H1 (cell line): ENCODE results near the gene KRTAP10-4. TPM values are rescaled to one million over a fixed set of nuclear protein-coding genes. Genes with fewer than 3 reads are reported as not detected.

Experiments used
- CTCF ChIA-PET: fragments of 300-600 bp; sonication (Branson Sonifier 250); formaldehyde crosslinking; loops from one replicate; lab custom pipeline; 2021; ENCODE audit not compliant: partially characterized antibody; lab: Charles Lee
- POLR2A ChIA-PET: fragments of 300-600 bp; sonication (Branson Sonifier 250); formaldehyde crosslinking; loops from one replicate; lab custom pipeline; 2021; ENCODE audit warnings: inconsistent platforms; ENCODE audit not compliant: partially characterized antibody; lab: Charles Lee
- DNase-seq, 2 experiments: peaks; one replicate each; pipeline versions ENCODE4 v3.0.0 to v3.0.0-alpha.2; 2010 to 2022; ENCODE audit warnings: low spot score in 2 of 2, low read depth in 1 of 2, mixed read lengths in 1 of 2
- FAIRE-seq: peaks from 2 replicates; lab custom pipeline; 2011; peaks lifted over from hg19 to GRCh38; lab: Jason Lieb, UNC
- H2AFZ ChIP-seq: 2 replicates; pipeline ENCODE4 v1.8.1; 2012; ENCODE audit warnings: low read length, inconsistent platforms
- H2AK5ac ChIP-seq: 2 replicates; pipeline ENCODE4 v1.6.1; 2013; ENCODE audit warnings: low read depth, low read length
- H2BK120ac ChIP-seq: replicated peaks from 2 replicates; pipeline ENCODE3; 2013; ENCODE audit warnings: low read depth, low read length, inconsistent platforms
- H2BK12ac ChIP-seq: 2 replicates; pipeline ENCODE4 v1.6.1; 2013; ENCODE audit warnings: low read depth, low read length
- H2BK15ac ChIP-seq: 2 replicates; pipeline ENCODE4 v1.6.1; 2013; ENCODE audit warnings: low read length
- H2BK20ac ChIP-seq: 2 replicates; pipeline ENCODE4 v1.6.1; 2013; ENCODE audit warnings: low read length
- H2BK5ac ChIP-seq: 2 replicates; pipeline ENCODE4 v1.6.1; 2013; ENCODE audit warnings: low read depth, low read length
- H3K14ac ChIP-seq: 2 replicates; pipeline ENCODE4 v1.6.1; 2013; ENCODE audit warnings: inconsistent platforms; ENCODE audit not compliant: insufficient read length
- H3K18ac ChIP-seq: 2 replicates; pipeline ENCODE4 v1.6.1; 2013; ENCODE audit warnings: low read length; ENCODE audit errors: extremely low read depth
- H3K23ac ChIP-seq: 2 replicates; pipeline ENCODE4 v1.6.1; 2013; ENCODE audit warnings: inconsistent platforms; ENCODE audit not compliant: insufficient read length
- H3K23me2 ChIP-seq: 2 replicates; pipeline ENCODE4 v1.6.1; 2013; ENCODE audit warnings: low read depth, low read length
- H3K27ac ChIP-seq: 2 replicates; pipeline ENCODE4 v1.6.1; 2011; ENCODE audit warnings: low read depth, low read length, inconsistent platforms
- H3K27me3 ChIP-seq, 4 experiments: replicated peaks in 1 of 4; 1 replicate in 1 of 4; 2 replicates in 3 of 4; pipeline versions ENCODE4 v1.6.1 to v1.8.1; 2011 to 2013; ENCODE audit warnings: low read length in 3 of 4, mild to moderate bottlenecking in 3 of 4, inconsistent platforms in 2 of 4, mixed read lengths in 2 of 4, moderate library complexity in 1 of 4; ENCODE audit not compliant: control insufficient read depth in 3 of 4, insufficient read depth in 3 of 4; ENCODE audit errors: extremely low read depth in 1 of 4
- H3K36me3 ChIP-seq, 4 experiments: 2 replicates each; pipeline versions ENCODE4 v1.6.1 to v1.8.1; 2011 to 2013; ENCODE audit warnings: mild to moderate bottlenecking in 4 of 4, low read length in 3 of 4, moderate library complexity in 2 of 4, control low read depth in 1 of 4, inconsistent platforms in 1 of 4; ENCODE audit not compliant: insufficient read depth in 4 of 4, control insufficient read depth in 2 of 4
- H3K4ac ChIP-seq: replicated peaks from 2 replicates; pipeline ENCODE3; 2013; ENCODE audit warnings: low read length, low read depth, mixed read lengths, inconsistent platforms; ENCODE audit not compliant: insufficient read length
- H3K4me1 ChIP-seq, 4 experiments: replicated peaks in 1 of 4; 1 replicate in 1 of 4; 2 replicates in 3 of 4; pipeline versions ENCODE4 v1.6.1 to v1.8.1; 2011 to 2013; ENCODE audit warnings: low read length in 3 of 4, inconsistent platforms in 2 of 4, mixed read lengths in 1 of 4; ENCODE audit not compliant: insufficient read depth in 4 of 4, control insufficient read depth in 3 of 4
- H3K4me2 ChIP-seq, 2 experiments: 2 replicates each; pipeline versions ENCODE4 v1.6.1 to v1.8.1; 2011 to 2013; ENCODE audit warnings: low read depth in 2 of 2, low read length in 2 of 2, control low read depth in 1 of 2, inconsistent platforms in 1 of 2, mild to moderate bottlenecking in 1 of 2; ENCODE audit not compliant: insufficient read depth in 1 of 2
- H3K4me3 ChIP-seq, 4 experiments: fragments of 200-600, 300-600 bp in 1 of 4; sonication (generic), shearing (Covaris generic), sonication (Bioruptor Twin) in 1 of 4; 2 replicates each; pipeline versions ENCODE4 v1.5.1 to v1.8.1; 2011 to 2016; ENCODE audit warnings: low read length in 4 of 4, low read depth in 3 of 4, control low read depth in 2 of 4, inconsistent platforms in 2 of 4, mild to moderate bottlenecking in 2 of 4, mixed read lengths in 1 of 4, moderate library complexity in 1 of 4; ENCODE audit not compliant: insufficient read depth in 2 of 4; ENCODE audit errors: extremely low read depth in 1 of 4
- H3K56ac ChIP-seq: replicated peaks from 2 replicates; pipeline ENCODE3; 2013; ENCODE audit warnings: low read depth, mild to moderate bottlenecking, mixed read lengths, low read length, inconsistent platforms; ENCODE audit not compliant: insufficient read length
- H3K79me1 ChIP-seq: 2 replicates; pipeline ENCODE4 v1.6.1; 2013; ENCODE audit warnings: low read depth, low read length, control low read depth
- H3K79me2 ChIP-seq, 2 experiments: 2 replicates each; pipeline versions ENCODE4 v1.6.1 to v1.8.1; 2012 to 2013; ENCODE audit warnings: low read length in 2 of 2, mild to moderate bottlenecking in 2 of 2, inconsistent platforms in 1 of 2; ENCODE audit not compliant: insufficient read depth in 2 of 2, control insufficient read depth in 1 of 2
- H3K9ac ChIP-seq, 4 experiments: replicated peaks in 1 of 4; 1 replicate in 1 of 4; 2 replicates in 3 of 4; pipeline versions ENCODE4 v1.6.1 to v1.8.1; 2011 to 2013; ENCODE audit warnings: low read depth in 3 of 4, low read length in 3 of 4, control low read depth in 2 of 4, mild to moderate bottlenecking in 2 of 4, moderate library complexity in 2 of 4, inconsistent platforms in 1 of 4; ENCODE audit errors: extremely low read depth in 1 of 4
- H3K9me3 ChIP-seq, 2 experiments: 2 replicates each; pipeline versions ENCODE4 v1.6.1 to v1.8.1; 2012 to 2013; ENCODE audit warnings: mild to moderate bottlenecking in 2 of 2, moderate library complexity in 2 of 2, control low read depth in 1 of 2, inconsistent platforms in 1 of 2, low read depth in 1 of 2, low read length in 1 of 2, mixed read lengths in 1 of 2; ENCODE audit not compliant: insufficient read depth in 2 of 2
- H4K20me1 ChIP-seq, 2 experiments: replicated peaks in 1 of 2; 2 replicates each; pipeline versions ENCODE3 to v1.8.1; 2011 to 2013; ENCODE audit warnings: inconsistent platforms in 2 of 2, low read length in 2 of 2, mild to moderate bottlenecking in 1 of 2; ENCODE audit not compliant: insufficient read depth in 2 of 2, control insufficient read depth in 1 of 2
- H4K5ac ChIP-seq: 2 replicates; pipeline ENCODE4 v1.6.1; 2013; ENCODE audit warnings: low read length, low read depth, mixed read lengths, inconsistent platforms; ENCODE audit not compliant: insufficient read length
- H4K8ac ChIP-seq: 2 replicates; pipeline ENCODE4 v1.8.0; 2013; ENCODE audit warnings: mild to moderate bottlenecking, moderate library complexity, low read length, inconsistent platforms; ENCODE audit not compliant: insufficient read depth; ENCODE audit errors: extremely low read depth
- H4K91ac ChIP-seq: replicated peaks from 2 replicates; pipeline ENCODE3; 2013; ENCODE audit warnings: low read length, mixed read lengths, inconsistent platforms; ENCODE audit not compliant: insufficient read length
- EZH2 ChIP-seq: fragments of 200-600 bp; sonication (generic); IDR thresholded peaks from 2 replicates; pipeline ENCODE4 v1.7.1; 2012; ENCODE audit warnings: low read depth, mild to moderate bottlenecking, moderate library complexity, low read length, inconsistent platforms; ENCODE audit not compliant: severe bottlenecking
- NRF1 ChIP-seq: IDR thresholded peaks from 2 replicates; pipeline ENCODE4 v1.6.1; 2011; ENCODE audit warnings: mild to moderate bottlenecking, low read depth, low read length, improper control_type of control experiment
- POLR2AphosphoS5 ChIP-seq: IDR thresholded peaks from 2 replicates; pipeline ENCODE4 v1.6.1; 2011; ENCODE audit warnings: low read depth, low read length
- SP1 ChIP-seq: IDR thresholded peaks from 2 replicates; pipeline ENCODE4 v1.6.1; 2011; ENCODE audit warnings: low read depth, low read length
- TAF7 ChIP-seq: optimal IDR thresholded peaks from 2 replicates; pipeline ENCODE3; 2011; ENCODE audit warnings: low read depth, mild to moderate bottlenecking, inconsistent platforms, low read length, moderate library complexity, borderline replicate concordance
- WGBS, 2 experiments: shearing (Covaris generic) in 1 of 2; methylation state at CpG; one replicate each; pipeline versions ENCODE4 v1.1.6 to v1.1.7; 2013 to 2015; ENCODE audit warnings: low lambda C conversion rate in 2 of 2, mixed read lengths in 2 of 2, inconsistent platforms in 1 of 2, low coverage in 1 of 2, missing lambda C conversion rate in 1 of 2; ENCODE audit not compliant: insufficient replicate concordance in 2 of 2, insufficient coverage in 1 of 2, insufficient read length in 1 of 2; ENCODE audit errors: extremely low coverage in 1 of 2, missing lambda C conversion rate in 1 of 2; 5-methylcytosine and 5-hydroxymethylcytosine counted together
- polyA plus RNA-seq, 7 experiments: library from polyadenylated mRNA; depleted of rRNA in 3 of 7; stranded (reverse) in 5 of 7; unstranded in 2 of 7; fragments of >200 nt in 5 of 7; fragments of 200-250 nt in 2 of 7; gene quantifications; 1 replicate in 5 of 7; 2 replicates in 1 of 7; 4 replicates in 1 of 7; pipeline versions ENCODE4 v1.2.1 to v1.2.3, GENCODE V29; 2011 to 2013; ENCODE audit warnings: missing spikeins in 2 of 7, mixed read lengths in 2 of 7
- total RNA-seq: library from RNA; stranded (reverse); fragmentation: NEBNext Ultra II Directional; extraction: Animal tissue kit (Norgen Biotek cat#: 25700); gene quantifications from 2 replicates; pipeline ENCODE4 v1.2.1, GENCODE V29; 2021

KRTAP10-4 gene
- total and polyA plus RNA-seq, 2 of the 8 experiments (the other 6 are each of a cell fraction or from before 2014, with no cell fraction given) = not detected

DNA sequence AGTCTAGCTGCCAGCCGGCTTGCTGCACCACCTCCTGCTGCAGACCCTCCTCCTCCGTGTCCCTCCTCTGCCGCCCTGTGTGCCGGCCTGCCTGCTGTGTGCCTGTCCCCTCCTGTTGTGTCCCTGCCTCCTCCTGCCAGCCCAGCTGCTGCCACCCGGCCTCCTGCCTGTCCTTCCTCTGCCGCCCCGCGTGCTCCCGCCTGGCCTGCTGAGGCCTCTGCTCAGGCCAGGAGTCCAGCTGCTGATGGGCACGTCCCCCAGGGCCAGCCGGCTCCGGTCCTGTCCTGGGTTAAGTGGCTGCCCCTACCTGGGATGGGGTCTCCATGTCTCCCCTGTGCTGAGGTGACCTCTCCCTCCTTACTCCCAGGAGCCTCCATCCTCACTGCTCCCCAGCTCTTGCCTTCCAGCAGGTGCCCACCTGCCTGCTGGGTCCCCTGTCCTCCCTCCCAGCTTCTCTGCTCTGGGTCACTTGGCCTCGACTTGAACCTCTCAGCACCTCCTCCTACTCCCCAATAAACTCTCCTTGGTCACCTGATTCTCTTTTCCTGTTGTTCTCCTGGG, 39.2 kb downstream of the KRTAP10-4 start:
- peak in 1 of 2 experiments; percentile 38 for DNase-seq
- Histone ChIP-seq H3K56ac (no peak overlapping the region), H3K9ac (no peak overlapping the region), H3K4ac (no peak overlapping the region), H3K23ac (no peak overlapping the region), H3K4me1 (peaks cover 0 to 6% (median 2%) of the 10 kb centered on the region in 4 experiments; a peak in 4 of 7 replicates), H2AFZ (no peak overlapping the region), H3K36me3 (no peaks in the 10 kb centered on the region), H4K5ac (no peak overlapping the region), H3K9me3 (peaks cover 19 to 22% of the 10 kb centered on the region in 2 experiments), H3K4me2 (no peak overlapping the region), H4K20me1 (peaks cover 0 to 1% of the 10 kb centered on the region in 2 experiments), H3K18ac (no peak overlapping the region), H2AK5ac (no peak overlapping the region), H3K79me2 (no peaks in the 10 kb centered on the region), H3K27ac (no peak overlapping the region), H3K4me3 (no peak overlapping the region), H3K14ac (no peak overlapping the region), H2BK20ac (no peak overlapping the region), H2BK5ac (no peak overlapping the region), H3K23me2 (no peaks in the 10 kb centered on the region), H4K91ac (no peak overlapping the region), H2BK15ac (0 out of 2 replicates have a peak overlapping the region, but pooled peaks have one; percentile 53), H3K27me3 (no peaks in the 10 kb centered on the region), H4K8ac (no peak overlapping the region), H2BK12ac (0 out of 2 replicates have a peak overlapping the region, but pooled peaks have one; percentile 50), H3K79me1 (no peaks in the 10 kb centered on the region), H2BK120ac (no peak overlapping the region)
- TF ChIP-seq EZH2 (no peak), NRF1 (no peak), POLR2AphosphoS5 (no peak), SP1 (no peak), TAF7 (no peak)
- 93% methylated on average over 13 of the region's 13 CpGs; no CpG with 5 or more reads in 1 of the 2 experiments for WGBS, 2 experiments
- FAIRE-seq = no peak
- POLR2A ChIA-PET = no interaction called here
- CTCF ChIA-PET = no interaction called here
